ENCODE results near the gene MAP3K8.

GRCh38 chr10:30433306-30433729 is 666 bp upstream of the MAP3K8 start:
- no peak for TF ChIP-seq CTCF (IDR thresholded peaks at IDR 0.05)
- TF ChIP-seq EZH2 (IDR thresholded peaks at IDR 0.05; ENCODE audit: borderline replicate concordance, insufficient read depth, low read depth, low read length, poor library complexity, severe bottlenecking), result no peak

All from B cell (primary cell).